Epithelial cell of proximal tubule (primary cell): ENCODE data around the gene AGXT2. TPM values are rescaled to one million over a fixed set of nuclear protein-coding genes. Genes with fewer than 3 reads are reported as not detected.

Source experiments
- DNase-seq: peaks from one replicate; pipeline ENCODE4 v3.0.0-alpha.2; 2011; ENCODE audit warnings: low read depth
- H3K4me3 ChIP-seq: 2 replicates; pipeline ENCODE4 v1.5.1; 2011; ENCODE audit warnings: low read depth, mild to moderate bottlenecking, low read length
- CTCF ChIP-seq: conservative IDR thresholded peaks from 2 replicates; pipeline ENCODE4 v1.5.1; 2012; ENCODE audit warnings: low read depth, mild to moderate bottlenecking, low read length
- total RNA-seq: library from RNA; depleted of rRNA; stranded (reverse); fragments of >200 nt; gene quantifications from 2 replicates; pipeline ENCODE4 v1.2.3, GENCODE V29; 2015

The AGXT2 gene
- total RNA-seq, 1 donor from 2014 or later = not detected

- no peak overlapping the region for H3K4me3 ChIP-seq
- no peak for DNase-seq
- no peak for TF ChIP-seq CTCF
These were observed 20.2 kb upstream of the AGXT2 start for GRCh38 chr5:35067985-35068384.

DNA sequence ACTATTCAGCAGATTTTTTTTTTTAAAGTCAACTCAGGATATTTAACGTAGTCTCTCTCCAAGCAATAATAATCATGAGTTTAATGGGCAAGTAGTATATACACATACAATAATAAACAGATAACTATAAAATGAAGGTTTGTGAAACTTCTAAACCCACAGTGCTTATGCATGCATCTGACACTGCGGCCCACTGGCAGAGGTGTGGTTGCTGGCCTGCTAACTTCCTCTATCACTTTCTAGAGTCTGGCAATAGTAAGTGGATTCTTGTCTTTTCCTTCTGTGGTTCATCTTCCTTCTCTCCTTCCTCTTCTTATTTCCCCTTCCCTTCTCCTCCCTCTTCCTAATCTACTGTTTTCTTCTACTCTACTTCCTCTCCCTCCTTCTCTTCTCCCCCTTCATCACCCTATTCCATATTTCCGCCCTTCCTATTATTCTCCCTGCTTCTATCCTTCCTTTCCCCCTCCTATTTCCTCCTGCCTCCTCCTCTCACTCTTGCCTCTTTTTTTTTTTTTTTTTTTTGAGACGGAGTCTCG lies 18.6 kb upstream of the AGXT2 start:
- no peak overlapping the region for H3K4me3 ChIP-seq
- DNase-seq = no peak
- TF ChIP-seq CTCF = no peak

DNA sequence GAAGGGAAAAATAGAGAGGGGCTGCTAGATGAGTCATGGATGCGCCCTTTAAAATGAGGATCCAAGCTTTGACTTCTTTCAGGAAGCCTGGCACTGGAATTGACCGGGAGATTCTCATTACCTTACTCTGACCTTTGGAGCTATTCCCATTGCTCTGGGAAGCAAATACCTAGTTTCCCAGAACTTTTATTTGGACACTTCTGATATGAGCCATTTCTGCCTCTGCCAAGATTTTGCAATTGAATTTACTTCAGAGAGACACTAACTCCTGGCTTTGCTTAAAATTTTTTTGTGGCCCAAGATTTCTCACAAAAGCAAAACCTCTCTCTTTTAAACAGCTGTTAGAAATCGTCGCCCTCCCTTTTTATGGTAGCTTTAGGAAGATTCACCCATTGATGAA lies 15.7 kb upstream of the AGXT2 start:
- no peak for DNase-seq
- no peak overlapping the region for H3K4me3 ChIP-seq
- no peak for TF ChIP-seq CTCF

- DNase-seq = peak; percentile 58
- TF ChIP-seq CTCF = no peak
- H3K4me3 ChIP-seq = no peak overlapping the region
These were observed 13.5 kb upstream of the AGXT2 start for GRCh38 chr5:35061211-35061770.

DNA sequence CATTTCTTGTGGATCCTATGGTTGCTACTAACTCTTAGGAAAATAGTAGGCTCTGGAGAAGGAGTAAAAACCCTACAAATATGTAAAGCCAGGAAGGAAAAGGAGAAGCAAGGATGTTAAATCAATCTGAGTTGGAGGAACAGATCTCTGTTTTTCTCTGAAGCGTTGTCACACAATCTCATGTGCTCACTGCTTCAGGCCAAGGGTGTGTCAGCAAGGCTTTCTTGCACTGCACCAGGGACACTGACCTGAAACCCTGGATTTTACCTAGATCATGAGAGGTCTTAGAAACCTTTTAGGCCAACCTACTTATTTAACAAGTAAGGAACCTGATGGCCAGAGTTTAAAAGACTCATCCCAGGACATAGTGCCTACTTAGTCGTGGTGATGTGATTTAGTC lies 12.5 kb upstream of the AGXT2 start:
- no peak for TF ChIP-seq CTCF
- DNase-seq = no peak
- no peak overlapping the region for H3K4me3 ChIP-seq

- DNase-seq = no peak
- TF ChIP-seq CTCF = no peak
- no peak overlapping the region for H3K4me3 ChIP-seq
These were observed 11.5 kb upstream of the AGXT2 start for GRCh38 chr5:35059251-35059650.

DNA sequence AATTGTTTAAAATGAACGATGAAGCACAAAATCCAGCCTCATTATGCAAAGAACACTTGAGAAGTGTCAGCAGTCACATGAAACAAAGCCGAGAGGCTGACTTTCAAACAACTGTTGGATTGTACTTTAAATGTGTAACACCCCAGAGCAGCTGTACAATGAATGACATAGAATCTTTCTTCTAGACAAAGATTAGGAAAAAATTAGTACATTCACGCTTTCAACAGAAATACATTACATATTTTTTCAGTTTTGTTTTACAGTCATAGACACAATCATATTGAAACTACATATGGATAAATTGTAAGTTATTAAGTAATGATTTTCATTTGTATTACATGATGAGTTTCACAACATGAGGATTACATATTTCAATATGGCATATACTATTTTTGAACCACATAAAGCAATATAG lies 10.6 kb upstream of the AGXT2 start:
- no peak for TF ChIP-seq CTCF
- no peak for DNase-seq
- no peak overlapping the region for H3K4me3 ChIP-seq
